Neural progenitor cell (in vitro differentiated cells): ENCODE results near the gene SNRNP35. TPM values are rescaled to one million over a fixed set of nuclear protein-coding genes. Genes with fewer than 3 reads are reported as not detected.
"Not testable (repeated sequence)": the region's sequence is repeated elsewhere in the genome, so short reads cannot be mapped to it uniquely, and the experiment has no call there.

Source experiments
- DNase-seq: peaks from one replicate; pipeline ENCODE4 v3.0.0-alpha.2; 2016; ENCODE audit warnings: low spot score
- H2AFZ ChIP-seq: fragments of 200-600 bp; sonication (generic); replicated peaks from 2 replicates; pipeline ENCODE4 v1.6.1; 2016; ENCODE audit warnings: antibody characterized with exemption
- H3F3A ChIP-seq: fragments of 200-600 bp; sonication (generic); 2 replicates; pipeline ENCODE4 v1.6.1; 2016; ENCODE audit warnings: antibody characterized with exemption, low read depth
- H3K27ac ChIP-seq: fragments of 200-600 bp; sonication (generic); 2 replicates; pipeline ENCODE4 v1.5.1; 2016; ENCODE audit warnings: mild to moderate bottlenecking
- H3K27me3 ChIP-seq: fragments of 200-600 bp; sonication (generic); 2 replicates; pipeline ENCODE4 v1.6.1; 2016; ENCODE audit warnings: mild to moderate bottlenecking, moderate library complexity
- H3K36me3 ChIP-seq: fragments of 200-600 bp; sonication (generic); 2 replicates; pipeline ENCODE4 v1.5.1; 2016
- H3K4me1 ChIP-seq: fragments of 200-600 bp; sonication (generic); 2 replicates; pipeline ENCODE4 v1.6.1; 2016; ENCODE audit warnings: mixed run types
- H3K4me2 ChIP-seq: fragments of 200-600 bp; sonication (generic); 2 replicates; pipeline ENCODE4 v1.6.1; 2016
- H3K4me3 ChIP-seq: fragments of 200-600 bp; sonication (generic); 2 replicates; pipeline ENCODE4 v1.5.1; 2016
- H3K79me2 ChIP-seq: fragments of 200-600 bp; sonication (generic); 2 replicates; pipeline ENCODE4 v1.6.1; 2016; ENCODE audit warnings: low read depth
- H3K9ac ChIP-seq: fragments of 200-600 bp; sonication (generic); 2 replicates; pipeline ENCODE4 v1.6.1; 2016
- H3K9me3 ChIP-seq: fragments of 200-600 bp; sonication (generic); 2 replicates; pipeline ENCODE4 v1.5.1; 2016; ENCODE audit warnings: low read depth
- H4K20me1 ChIP-seq: fragments of 200-600 bp; sonication (generic); 2 replicates; pipeline ENCODE4 v1.6.1; 2016; ENCODE audit warnings: low read depth
- H3K27ac Mint-ChIP-seq: 3 replicates; pipeline ENCODE4 v1.8.0; 2021; ENCODE audit warnings: mixed read lengths
- H3K27me3 Mint-ChIP-seq: 2 replicates; pipeline ENCODE4 v1.8.0; 2022; ENCODE audit warnings: low read depth, mild to moderate bottlenecking, inconsistent platforms, moderate library complexity, mixed read lengths; ENCODE audit not compliant: insufficient read depth
- H3K36me3 Mint-ChIP-seq: 3 replicates; pipeline ENCODE4 v1.8.0; 2021; ENCODE audit warnings: mixed read lengths
- H3K4me1 Mint-ChIP-seq: 3 replicates; pipeline ENCODE4 v1.8.0; 2021; ENCODE audit warnings: mixed read lengths
- H3K4me3 Mint-ChIP-seq: 3 replicates; pipeline ENCODE4 v1.8.0; 2021; ENCODE audit warnings: mild to moderate bottlenecking, moderate library complexity, mixed read lengths
- H3K9me3 Mint-ChIP-seq: 3 replicates; pipeline ENCODE4 v1.8.0; 2020; ENCODE audit warnings: mixed read lengths
- CTCF ChIP-seq: fragments of 200-600 bp; sonication (generic); IDR thresholded peaks from 2 replicates; pipeline ENCODE4 v1.5.1; 2017; ENCODE audit warnings: antibody characterized with exemption, mild to moderate bottlenecking
- EZH2 ChIP-seq: fragments of 200-600 bp; sonication (generic); IDR thresholded peaks from 2 replicates; pipeline ENCODE4 v1.6.1; 2017; ENCODE audit warnings: antibody characterized with exemption, mild to moderate bottlenecking, moderate library complexity
- EZH2phosphoT487 ChIP-seq: fragments of 200-600 bp; sonication (generic); IDR thresholded peaks from 2 replicates; pipeline ENCODE4 v1.6.1; 2017; ENCODE audit warnings: antibody characterized with exemption
- total RNA-seq: library from RNA; depleted of rRNA; stranded (reverse); fragments of >200 nt; gene quantifications from 2 replicates; pipeline ENCODE4 v1.2.3, GENCODE V29; 2015; ENCODE audit warnings: low replicate concordance

SNRNP35 gene
- 12.6 and 30.3 TPM in 2 replicates for total RNA-seq

DNA sequence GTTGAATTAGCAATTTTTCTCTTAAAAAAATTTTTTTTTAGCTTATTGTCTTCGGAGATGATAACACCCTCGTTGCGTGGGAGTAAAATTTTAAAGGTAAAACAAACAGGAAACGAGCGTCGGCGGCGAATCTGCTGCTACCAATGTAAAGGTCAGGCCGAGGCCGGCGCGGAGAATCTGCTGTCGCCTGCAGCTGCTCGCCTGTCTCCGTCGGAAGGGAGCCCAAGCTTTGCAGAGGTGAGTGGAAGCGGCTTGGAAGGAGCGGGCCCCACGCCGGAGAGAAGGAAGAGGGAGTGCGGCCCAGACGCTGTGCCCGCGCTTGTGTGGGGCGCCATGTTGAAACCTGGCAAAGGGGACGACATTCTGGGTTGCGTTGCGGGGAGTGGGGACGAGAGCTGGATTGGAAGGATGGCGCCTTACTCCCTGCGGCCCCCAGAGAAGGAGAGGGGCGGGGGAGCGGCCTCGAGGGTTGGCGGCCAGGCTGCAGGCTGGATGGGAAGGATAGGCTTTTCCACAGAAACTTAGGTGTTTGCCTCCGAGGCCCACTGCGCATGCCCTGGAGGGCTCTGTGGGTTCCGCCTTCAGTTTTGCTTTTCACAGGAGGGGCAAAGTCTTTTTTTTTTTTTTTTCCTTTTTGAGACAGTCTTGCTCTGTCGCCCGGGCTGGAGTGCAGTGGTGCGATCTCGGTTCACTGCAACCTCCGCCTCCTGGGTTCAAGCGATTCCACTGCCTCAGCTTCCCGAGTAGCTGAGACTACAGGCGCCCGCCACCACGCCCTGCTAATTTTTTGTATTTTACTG is at the start of gene SNRNP35:
Gene SNRNP35, plus strand, starts transcription at position 160 of the 800 bp plus-strand sequence. CDS start 7,402 bp downstream, outside the sequence.
- Mint-ChIP-seq H3K27me3 (peaks cover 4% of the 10 kb centered on the region), H3K36me3 (peaks cover 2% of the 10 kb centered on the region), H3K4me3 (peak within 1 kb of the TSS; percentile 98), H3K27ac (peak within 1 kb of the TSS; percentile 100), H3K9me3 (no peaks in the 10 kb centered on the region), H3K4me1 (peaks cover 10% of the 10 kb centered on the region)
- Histone ChIP-seq H3K4me3 (peak within 1 kb of the TSS; percentile 86), H3K4me2 (peak within 1 kb of the TSS; percentile 79), H2AFZ (peak within 1 kb of the TSS; percentile 99), H3K79me2 (peaks cover 34% of the 10 kb centered on the region), H3K27ac (peak within 1 kb of the TSS; percentile 90), H3F3A (peaks cover 19% of the 10 kb centered on the region), H3K9me3 (no peaks in the 10 kb centered on the region), H3K36me3 (no peaks in the 10 kb centered on the region), H3K27me3 (no peaks in the 10 kb centered on the region), H3K9ac (peak within 1 kb of the TSS; percentile 79), H3K4me1 (no peaks in the 10 kb centered on the region), H4K20me1 (no peaks in the 10 kb centered on the region)
- TF ChIP-seq EZH2 (peak; percentile 32), CTCF (no peak)
- DNase-seq, result peak; percentile 83

DNA sequence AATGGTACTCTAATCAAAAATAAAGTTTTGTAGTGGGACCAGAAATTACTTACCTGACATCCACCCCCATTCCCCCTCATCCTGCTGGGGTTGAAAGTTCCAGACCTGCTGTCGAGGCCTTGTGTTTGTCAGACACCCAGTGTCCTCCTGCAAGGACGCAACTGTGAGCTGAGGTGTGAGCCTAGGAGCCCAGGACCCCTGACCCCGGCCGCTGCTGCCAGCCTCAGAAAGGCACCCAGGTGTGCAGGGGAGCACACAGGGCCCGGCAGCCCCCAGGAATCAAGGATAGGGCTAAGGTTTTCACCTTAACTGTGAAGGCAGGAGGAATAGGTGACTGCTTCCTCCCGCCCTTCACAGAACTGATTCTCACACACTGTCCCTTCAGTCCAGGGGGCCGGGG is 49.3 kb upstream of the SNRNP35 start:
- peaks cover 14% of the 10 kb centered on the region for H3K36me3 Mint-ChIP-seq
- not testable (repeated sequence) for H3K9me3 Mint-ChIP-seq, H3K27me3 ChIP-seq, H3K9me3 ChIP-seq, H3K9ac ChIP-seq, H3K27me3 Mint-ChIP-seq, H3K4me2 ChIP-seq, H2AFZ ChIP-seq, H3K27ac ChIP-seq, H3F3A ChIP-seq, H3K4me1 ChIP-seq, H3K4me3 ChIP-seq, H3K27ac Mint-ChIP-seq, H3K79me2 ChIP-seq, H4K20me1 ChIP-seq, H3K36me3 ChIP-seq, H3K4me3 Mint-ChIP-seq, DNase-seq, H3K4me1 Mint-ChIP-seq

- H3F3A ChIP-seq, H3K4me1 ChIP-seq, H3K4me3 ChIP-seq, H3K4me2 ChIP-seq, H3K27me3 ChIP-seq, H3K9ac ChIP-seq, H3K27me3 Mint-ChIP-seq, H3K27ac Mint-ChIP-seq, H3K79me2 ChIP-seq, H3K9me3 ChIP-seq, H4K20me1 ChIP-seq, H2AFZ ChIP-seq, H3K4me3 Mint-ChIP-seq, H3K36me3 ChIP-seq, H3K4me1 Mint-ChIP-seq, DNase-seq, H3K27ac ChIP-seq, H3K9me3 Mint-ChIP-seq: not testable (repeated sequence)
- H3K36me3 Mint-ChIP-seq, result peaks cover 10% of the 10 kb centered on the region
Observed at GRCh38 chr12:123409284-123410040, 48.5 kb upstream of the SNRNP35 start.

- no peak overlapping the region for H3K27ac ChIP-seq
- no peak overlapping the region for H3K9ac ChIP-seq
- H4K20me1 ChIP-seq, result no peaks in the 10 kb centered on the region
- Mint-ChIP-seq H3K4me3 (no peak overlapping the region), H3K9me3 (no peaks in the 10 kb centered on the region), H3K27ac (no peak overlapping the region), H3K4me1 (peaks cover 10% of the 10 kb centered on the region), H3K36me3 (peaks cover 9% of the 10 kb centered on the region), H3K27me3 (no peaks in the 10 kb centered on the region)
- H3K27me3 ChIP-seq, result no peaks in the 10 kb centered on the region
- H2AFZ ChIP-seq, result no peak overlapping the region
- H3K4me2 ChIP-seq, result no peak overlapping the region
- TF ChIP-seq EZH2phosphoT487 (no peak), CTCF (no peak), EZH2 (no peak)
- H3K9me3 ChIP-seq, result no peaks in the 10 kb centered on the region
- H3K4me3 ChIP-seq, result no peak overlapping the region
- peaks cover 10% of the 10 kb centered on the region for H3F3A ChIP-seq
- H3K79me2 ChIP-seq, result no peaks in the 10 kb centered on the region
- H3K36me3 ChIP-seq, result no peaks in the 10 kb centered on the region
- no peak for DNase-seq
- H3K4me1 ChIP-seq, result no peaks in the 10 kb centered on the region
Observed at GRCh38 chr12:123410041-123410412, 47.9 kb upstream of the SNRNP35 start.
